MM.1S (cell line): ENCODE data around the gene RPN1.

Experiments
- EZH2phosphoT487 ChIP-seq: fragments of 300-600 bp; sonication (generic); IDR thresholded peaks from 2 replicates; pipeline ENCODE4 v1.6.1; 2018; ENCODE audit warnings: antibody characterized with exemption, low read length
- TF ChIP-seq, protein P1 (sequence below): fragments of 300-600 bp; sonication (generic); IDR thresholded peaks from 2 replicates; pipeline ENCODE4 v1.5.1; 2016; ENCODE audit warnings: antibody characterized with exemption, low read length, mixed read lengths

DNA sequence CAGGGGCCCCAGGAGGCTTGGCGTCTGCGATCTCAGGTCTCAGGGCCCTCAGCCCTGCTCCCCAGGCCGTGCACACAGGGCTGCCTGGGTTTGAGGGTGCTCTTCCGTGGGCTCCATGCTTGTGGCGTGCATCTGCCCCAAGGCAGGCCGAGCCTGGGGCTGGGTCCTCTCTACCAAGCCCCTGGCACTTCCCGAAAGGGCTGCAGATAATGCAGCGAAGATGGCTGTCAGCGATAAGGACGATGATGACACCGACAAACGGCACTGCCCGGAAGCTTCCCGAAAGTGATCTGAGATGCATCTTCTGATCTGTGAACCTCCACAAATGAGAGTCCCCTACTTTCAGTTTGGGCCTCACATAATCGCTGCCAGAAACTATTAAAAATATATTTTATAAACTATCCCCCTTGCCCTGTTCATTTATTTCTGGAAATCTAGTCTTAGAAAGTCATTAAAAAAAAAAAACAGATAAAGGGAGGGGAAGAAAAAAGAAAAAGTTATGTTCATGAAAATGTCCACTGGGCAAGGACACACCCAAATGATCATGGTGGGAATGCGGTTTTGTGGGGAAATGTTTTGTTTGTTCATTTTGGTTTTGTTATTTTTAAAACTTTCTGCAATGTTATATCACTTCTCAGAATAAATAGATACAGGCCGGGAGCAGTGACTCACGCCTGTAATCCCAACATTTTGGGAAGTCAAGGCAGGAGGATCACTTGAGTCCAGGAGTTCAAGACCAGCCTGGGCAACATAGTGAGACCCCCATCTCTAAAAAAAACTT lies 51.5 kb downstream of the RPN1 start:
- TF ChIP-seq, protein P1, sequence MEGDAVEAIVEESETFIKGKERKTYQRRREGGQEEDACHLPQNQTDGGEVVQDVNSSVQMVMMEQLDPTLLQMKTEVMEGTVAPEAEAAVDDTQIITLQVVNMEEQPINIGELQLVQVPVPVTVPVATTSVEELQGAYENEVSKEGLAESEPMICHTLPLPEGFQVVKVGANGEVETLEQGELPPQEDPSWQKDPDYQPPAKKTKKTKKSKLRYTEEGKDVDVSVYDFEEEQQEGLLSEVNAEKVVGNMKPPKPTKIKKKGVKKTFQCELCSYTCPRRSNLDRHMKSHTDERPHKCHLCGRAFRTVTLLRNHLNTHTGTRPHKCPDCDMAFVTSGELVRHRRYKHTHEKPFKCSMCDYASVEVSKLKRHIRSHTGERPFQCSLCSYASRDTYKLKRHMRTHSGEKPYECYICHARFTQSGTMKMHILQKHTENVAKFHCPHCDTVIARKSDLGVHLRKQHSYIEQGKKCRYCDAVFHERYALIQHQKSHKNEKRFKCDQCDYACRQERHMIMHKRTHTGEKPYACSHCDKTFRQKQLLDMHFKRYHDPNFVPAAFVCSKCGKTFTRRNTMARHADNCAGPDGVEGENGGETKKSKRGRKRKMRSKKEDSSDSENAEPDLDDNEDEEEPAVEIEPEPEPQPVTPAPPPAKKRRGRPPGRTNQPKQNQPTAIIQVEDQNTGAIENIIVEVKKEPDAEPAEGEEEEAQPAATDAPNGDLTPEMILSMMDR = no peak
- no peak for TF ChIP-seq EZH2phosphoT487
